Stimulated activated CD4-positive, alpha-beta T cell treated with anti-CD3 and anti-CD28 coated beads, Interleukin-12 subunit alpha, Interleukin-12 subunit beta, amount 100 ng/mL, for 24 hours (primary cell): Measurements from ENCODE around the gene RASL12.
"Not testable (repeated sequence)": the region's sequence is repeated elsewhere in the genome, so short reads cannot be mapped to it uniquely, and the experiment has no call there.

Source experiments
- DNase-seq, 2 experiments: peaks; one replicate each; pipeline ENCODE4 v3.0.0-alpha.2; 2020; ENCODE audit warnings: low read depth in 2 of 2

The RASL12 gene

GRCh38 chr15:65028921-65029735 is 38.7 kb downstream of the RASL12 start, which contains the start of gene MTFMT:
TSS of gene MTFMT (minus strand) at chr15:65029639. CDS start at chr15:65029613, 26 bp downstream.
- DNase-seq, result peak; percentile 87 to 98

- DNase-seq, result no peak
Observed at GRCh38 chr15:65028338-65028737, 39.5 kb downstream of the RASL12 start.

- DNase-seq, result no peak
Observed at GRCh38 chr15:65027593-65027992, 40.2 kb downstream of the RASL12 start.

GRCh38 chr15:65026756-65027155 is 41.0 kb downstream of the RASL12 start:
- no peak for DNase-seq

GRCh38 chr15:65021488-65021887 is 46.3 kb downstream of the RASL12 start:
- no peak for DNase-seq

GRCh38 chr15:65020419-65020818 is 47.4 kb downstream of the RASL12 start:
- no peak for DNase-seq

GRCh38 chr15:65011198-65011597 is 56.6 kb downstream of the RASL12 start:
- DNase-seq, result not testable (repeated sequence)

GRCh38 chr15:65008983-65009382 is 58.8 kb downstream of the RASL12 start:
- DNase-seq, result no peak

- DNase-seq, result no peak
Observed at GRCh38 chr15:65006876-65007275, 60.9 kb downstream of the RASL12 start.

- DNase-seq, result no peak
Observed at GRCh38 chr15:65004993-65005392, 62.8 kb downstream of the RASL12 start.
